Uterus (tissue), 4 donors: ENCODE measurements around the gene COL4A1. TPM values are rescaled to one million over a fixed set of nuclear protein-coding genes. Genes with fewer than 3 reads are reported as not detected.

Source experiments
- DNase-seq, 2 donors: peaks; one replicate each; pipeline ENCODE4 v3.0.0-alpha.2; 2019 to 2020
- H3K27ac ChIP-seq, 2 donors: fragments of 200-600 bp; sonication (generic); 1 replicate in 1 of 2; 2 replicates in 1 of 2; pipeline ENCODE4 v1.5.1; 2016 to 2018
- H3K27me3 ChIP-seq, 2 donors: fragments of 200-600 bp; sonication (generic); one replicate each; pipeline ENCODE4 v1.5.1; 2018 to 2019; ENCODE audit warnings: control low read depth in 1 of 2
- H3K36me3 ChIP-seq, 2 donors: fragments of 200-600 bp; sonication (generic); one replicate each; pipeline ENCODE4 v1.5.1; 2019; ENCODE audit warnings: control low read depth in 1 of 2
- H3K4me1 ChIP-seq, 2 donors: fragments of 200-600 bp; sonication (generic); one replicate each; pipeline ENCODE4 v1.5.1; 2018 to 2019; ENCODE audit warnings: control low read depth in 1 of 2
- H3K4me3 ChIP-seq, 2 donors: fragments of 200-600 bp; sonication (generic); 1 replicate in 1 of 2; 2 replicates in 1 of 2; pipeline ENCODE4 v1.5.1; 2018 to 2019; ENCODE audit warnings: mild to moderate bottlenecking in 1 of 2
- H3K9me3 ChIP-seq, 2 donors: fragments of 200-600 bp; sonication (generic); one replicate each; pipeline ENCODE4 v1.5.1; 2019; ENCODE audit warnings: control low read depth in 1 of 2
- POLR2A ChIP-seq, 2 donors: fragments of 450-650 bp; IDR thresholded peaks; one replicate each; pipeline ENCODE4 v1.6.1; 2016; ENCODE audit warnings: antibody characterized with exemption in 2 of 2, mild to moderate bottlenecking in 1 of 2, moderate library complexity in 1 of 2
- intact Hi-C: fragments of 100-400 bp; cut with DNase I; formaldehyde crosslinking; loops from one replicate; pipeline ENCODE4 v1.15.1; 2023; ENCODE audit warnings: low total_unique reads
- total RNA-seq, 4 donors: library from RNA; depleted of rRNA in 3 of 4; stranded (reverse); fragments of >200 nt in 3 of 4; gene quantifications; one replicate each; pipeline versions ENCODE4 v1.1.0 to v1.2.4, GENCODE V29; 2014 to 2023
- TF ChIP-seq, protein P1 (sequence below), 4 experiments: fragments of 200-600 bp in 2 of 4; fragments of 450-650 bp in 2 of 4; sonication (generic) in 2 of 4; IDR thresholded peaks; one replicate each; pipeline ENCODE4 v1.5.1; 2016 to 2019; ENCODE audit warnings: antibody characterized with exemption in 4 of 4, mild to moderate bottlenecking in 2 of 4, moderate library complexity in 1 of 4
- donor health status: DM: yes; HTN: yes; CAD: no.

The COL4A1 gene
- total RNA-seq, 4 donors from 2014 or later, result 164 to 737 (median 209) TPM

DNA sequence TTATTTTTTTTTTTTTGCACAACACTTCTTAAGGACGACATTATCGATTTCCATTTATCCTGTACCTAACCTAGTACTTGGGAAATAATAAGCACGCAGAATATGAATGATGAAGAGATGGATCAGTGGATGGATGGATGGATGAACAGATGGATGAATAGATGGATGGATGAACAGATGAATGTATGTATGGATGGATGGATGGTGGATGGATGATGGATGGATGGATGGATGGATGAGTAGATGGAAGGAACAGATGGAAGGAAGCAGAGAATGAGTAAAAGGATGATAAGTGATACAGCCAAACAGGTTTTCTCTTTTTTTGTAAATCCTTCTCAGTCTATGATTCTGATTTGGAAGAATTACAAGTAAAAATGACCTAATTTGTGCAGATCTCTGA is 166.9 kb downstream of the COL4A1 start:
- Histone ChIP-seq H3K9me3 (no peaks in the 10 kb centered on the region), H3K27ac (no peak overlapping the region)

DNA sequence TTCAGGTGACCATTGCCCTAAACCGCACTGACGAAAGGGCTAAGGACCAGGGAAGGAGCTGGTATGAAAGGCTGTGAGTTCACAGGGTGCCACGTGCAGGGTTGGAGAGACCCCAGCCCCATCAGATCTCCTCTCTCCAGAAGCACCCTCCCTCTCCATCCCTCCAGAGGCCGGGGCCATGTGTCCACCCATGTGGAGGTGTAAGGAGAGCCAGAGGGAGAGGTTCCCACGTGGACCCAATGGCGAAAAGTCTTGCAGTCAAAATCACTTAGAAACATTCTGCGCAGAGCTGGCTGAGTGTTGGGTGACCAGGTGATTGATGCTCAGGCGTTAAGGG is 168.3 kb downstream of the COL4A1 start:
- no peaks in the 10 kb centered on the region for H3K4me1 ChIP-seq
- H3K27ac ChIP-seq, result peak overlapping the region in 1 of 2 donors; percentile 40
- no peaks in the 10 kb centered on the region for H3K9me3 ChIP-seq
- DNase-seq, result no peak
- TF ChIP-seq, protein P1, sequence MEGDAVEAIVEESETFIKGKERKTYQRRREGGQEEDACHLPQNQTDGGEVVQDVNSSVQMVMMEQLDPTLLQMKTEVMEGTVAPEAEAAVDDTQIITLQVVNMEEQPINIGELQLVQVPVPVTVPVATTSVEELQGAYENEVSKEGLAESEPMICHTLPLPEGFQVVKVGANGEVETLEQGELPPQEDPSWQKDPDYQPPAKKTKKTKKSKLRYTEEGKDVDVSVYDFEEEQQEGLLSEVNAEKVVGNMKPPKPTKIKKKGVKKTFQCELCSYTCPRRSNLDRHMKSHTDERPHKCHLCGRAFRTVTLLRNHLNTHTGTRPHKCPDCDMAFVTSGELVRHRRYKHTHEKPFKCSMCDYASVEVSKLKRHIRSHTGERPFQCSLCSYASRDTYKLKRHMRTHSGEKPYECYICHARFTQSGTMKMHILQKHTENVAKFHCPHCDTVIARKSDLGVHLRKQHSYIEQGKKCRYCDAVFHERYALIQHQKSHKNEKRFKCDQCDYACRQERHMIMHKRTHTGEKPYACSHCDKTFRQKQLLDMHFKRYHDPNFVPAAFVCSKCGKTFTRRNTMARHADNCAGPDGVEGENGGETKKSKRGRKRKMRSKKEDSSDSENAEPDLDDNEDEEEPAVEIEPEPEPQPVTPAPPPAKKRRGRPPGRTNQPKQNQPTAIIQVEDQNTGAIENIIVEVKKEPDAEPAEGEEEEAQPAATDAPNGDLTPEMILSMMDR (IDR thresholded peaks at IDR 0.05), result no peak
- no peak for TF ChIP-seq POLR2A (IDR thresholded peaks at IDR 0.05)
- no peaks in the 10 kb centered on the region for H3K27me3 ChIP-seq
- H3K36me3 ChIP-seq, result no peaks in the 10 kb centered on the region
- intact Hi-C loops, result no loop called here
- peak overlapping the region; percentile 38 to 53 for H3K4me3 ChIP-seq

More for the DNA sequence above, 166.9 kb downstream of the COL4A1 start:
- no peaks in the 10 kb centered on the region for H3K36me3 ChIP-seq
- H3K27me3 ChIP-seq, result no peaks in the 10 kb centered on the region
- intact Hi-C loops, result no loop called here
- no peak for DNase-seq
- no peak for TF ChIP-seq POLR2A (IDR thresholded peaks at IDR 0.05)
- TF ChIP-seq, protein P1 (IDR thresholded peaks at IDR 0.05), result no peak
- H3K4me1 ChIP-seq, result no peaks in the 10 kb centered on the region
- H3K4me3 ChIP-seq, result no peak overlapping the region

DNA sequence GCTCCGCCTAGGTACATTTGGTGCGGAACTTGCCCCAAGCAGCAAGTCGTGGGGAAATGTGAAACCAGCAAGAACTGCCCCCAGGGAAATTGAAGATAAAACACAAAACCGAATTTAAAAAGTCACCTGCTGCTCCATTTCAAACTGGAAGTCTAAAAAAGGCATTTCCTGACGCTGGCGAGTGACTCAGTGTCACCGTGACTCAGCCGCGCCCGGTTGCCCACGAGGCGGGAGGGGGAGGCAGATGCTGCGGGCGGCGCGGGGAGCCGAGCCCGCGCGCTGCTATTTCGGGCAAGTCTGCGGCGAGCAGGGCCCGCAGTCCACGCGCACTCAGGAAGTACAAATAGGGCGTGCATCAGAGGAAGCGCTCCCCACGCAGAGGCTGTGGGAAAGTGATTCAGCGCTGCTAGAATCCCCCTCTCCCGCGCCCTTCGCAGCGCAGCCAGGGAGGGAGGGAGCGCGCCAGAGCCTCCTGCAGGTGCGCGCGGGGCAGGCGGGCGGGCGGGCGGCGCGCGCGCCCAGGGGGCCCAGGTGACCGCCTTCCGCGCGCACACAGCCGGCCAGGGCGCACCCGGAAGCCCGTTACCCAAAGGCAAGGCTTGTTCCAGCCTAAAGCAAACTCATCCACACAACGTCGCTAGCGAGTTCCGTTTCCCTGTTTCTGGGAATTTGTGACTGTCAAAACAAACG is 168.8 kb downstream of the COL4A1 start:
- TF ChIP-seq POLR2A (IDR thresholded peaks at IDR 0.05), result peak in 1 of 2 donors; percentile 33
- TF ChIP-seq, protein P1 (IDR thresholded peaks at IDR 0.05), result peak in 2 of 4 experiments; percentile 4 to 9
- intact Hi-C loops, result no loop called here

DNA sequence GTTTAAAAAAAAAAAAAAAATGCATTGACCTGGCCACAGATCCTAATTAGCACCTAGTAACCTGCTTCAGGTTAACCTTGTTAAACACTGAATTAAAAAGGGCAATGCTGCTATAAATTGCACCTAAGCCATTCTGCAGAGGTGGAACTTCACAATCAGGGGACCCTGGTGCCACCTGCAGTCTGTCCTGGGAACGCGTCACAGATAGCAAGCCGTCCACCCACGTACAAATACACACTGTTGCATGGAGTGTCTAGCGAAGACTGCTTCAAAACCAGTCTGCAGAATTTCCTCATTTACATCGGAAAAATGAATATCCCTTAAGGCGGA is 169.3 kb downstream of the COL4A1 start:
- intact Hi-C loops, result no loop called here
- DNase-seq, result peak in 1 of 2 donors; percentile 37

More for the DNA sequence above, 168.8 kb downstream of the COL4A1 start:
- DNase-seq, result peak; percentile 59 to 63
- Histone ChIP-seq H3K36me3 (no peaks in the 10 kb centered on the region), H3K27me3 (no peaks in the 10 kb centered on the region), H3K4me1 (no peaks in the 10 kb centered on the region), H3K9me3 (no peaks in the 10 kb centered on the region), H3K4me3 (peak overlapping the region; percentile 38 to 53), H3K27ac (peak overlapping the region; percentile 26 to 40)

More for the DNA sequence above, 169.3 kb downstream of the COL4A1 start:
- peak overlapping the region; percentile 38 to 53 for H3K4me3 ChIP-seq
- H3K36me3 ChIP-seq, result no peaks in the 10 kb centered on the region
- TF ChIP-seq POLR2A (IDR thresholded peaks at IDR 0.05), result no peak
- TF ChIP-seq, protein P1 (IDR thresholded peaks at IDR 0.05), result peak in 3 of 4 experiments; percentile 11 to 58 (median 31)
- H3K27me3 ChIP-seq, result no peaks in the 10 kb centered on the region
- H3K27ac ChIP-seq, result peak overlapping the region; percentile 26 to 40
- no peaks in the 10 kb centered on the region for H3K4me1 ChIP-seq
- no peaks in the 10 kb centered on the region for H3K9me3 ChIP-seq
